SK-N-SH (cell line): ENCODE data around the gene SHB.

ENCODE experiments used
- EZH2phosphoT487 ChIP-seq: fragments of 200-600 bp; sonication (generic); IDR thresholded peaks from 2 replicates; pipeline ENCODE4 v1.6.1; 2017; ENCODE audit warnings: low read depth, mixed run types, mild to moderate bottlenecking, antibody characterized with exemption, moderate library complexity, borderline replicate concordance
- POLR2AphosphoS5 ChIP-seq: IDR thresholded peaks from 2 replicates; pipeline ENCODE4 v1.6.1; 2012; ENCODE audit warnings: low read depth, low read length
- TF ChIP-seq, protein P1 (sequence below): IDR thresholded peaks from 2 replicates; pipeline ENCODE4 v1.4.0; 2012; ENCODE audit warnings: low read depth
- TF ChIP-seq, protein P2 (sequence below): fragments of 200-600 bp; sonication (generic); IDR thresholded peaks from 2 replicates; pipeline ENCODE4 v1.6.1; 2017; ENCODE audit warnings: antibody characterized with exemption, mild to moderate bottlenecking, moderate library complexity

DNA sequence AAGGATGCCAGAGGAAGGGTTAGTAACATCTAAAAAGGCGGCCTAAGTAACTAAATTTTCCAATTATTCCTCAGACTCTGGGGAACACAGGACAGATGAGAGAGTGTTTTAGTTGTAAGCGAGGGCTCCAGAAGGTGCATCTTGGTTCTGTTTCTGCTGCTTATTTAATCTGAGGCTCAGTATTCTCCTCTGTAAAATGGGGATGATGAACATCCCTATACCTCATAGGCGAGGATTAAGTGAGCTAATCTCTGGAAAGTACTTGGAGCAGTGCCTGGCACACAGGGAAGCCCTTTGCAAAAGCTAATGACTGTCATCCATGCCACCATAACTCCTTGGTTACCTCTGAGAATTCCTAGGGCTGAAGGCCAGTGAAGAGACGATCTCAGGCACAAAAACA is 59.0 kb downstream of the SHB start:
- TF ChIP-seq, protein P1, sequence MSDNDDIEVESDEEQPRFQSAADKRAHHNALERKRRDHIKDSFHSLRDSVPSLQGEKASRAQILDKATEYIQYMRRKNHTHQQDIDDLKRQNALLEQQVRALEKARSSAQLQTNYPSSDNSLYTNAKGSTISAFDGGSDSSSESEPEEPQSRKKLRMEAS, result no peak
- TF ChIP-seq, protein P2, sequence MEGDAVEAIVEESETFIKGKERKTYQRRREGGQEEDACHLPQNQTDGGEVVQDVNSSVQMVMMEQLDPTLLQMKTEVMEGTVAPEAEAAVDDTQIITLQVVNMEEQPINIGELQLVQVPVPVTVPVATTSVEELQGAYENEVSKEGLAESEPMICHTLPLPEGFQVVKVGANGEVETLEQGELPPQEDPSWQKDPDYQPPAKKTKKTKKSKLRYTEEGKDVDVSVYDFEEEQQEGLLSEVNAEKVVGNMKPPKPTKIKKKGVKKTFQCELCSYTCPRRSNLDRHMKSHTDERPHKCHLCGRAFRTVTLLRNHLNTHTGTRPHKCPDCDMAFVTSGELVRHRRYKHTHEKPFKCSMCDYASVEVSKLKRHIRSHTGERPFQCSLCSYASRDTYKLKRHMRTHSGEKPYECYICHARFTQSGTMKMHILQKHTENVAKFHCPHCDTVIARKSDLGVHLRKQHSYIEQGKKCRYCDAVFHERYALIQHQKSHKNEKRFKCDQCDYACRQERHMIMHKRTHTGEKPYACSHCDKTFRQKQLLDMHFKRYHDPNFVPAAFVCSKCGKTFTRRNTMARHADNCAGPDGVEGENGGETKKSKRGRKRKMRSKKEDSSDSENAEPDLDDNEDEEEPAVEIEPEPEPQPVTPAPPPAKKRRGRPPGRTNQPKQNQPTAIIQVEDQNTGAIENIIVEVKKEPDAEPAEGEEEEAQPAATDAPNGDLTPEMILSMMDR, result no peak
- TF ChIP-seq POLR2AphosphoS5, result no peak
- no peak for TF ChIP-seq EZH2phosphoT487
